Coronary artery (tissue), 2 donors: ENCODE measurements around the gene FAM149A.

Experiments used
- DNase-seq: peaks from one replicate; pipeline ENCODE4 v3.0.0-alpha.2; 2017; ENCODE audit warnings: low spot score
- H3K27ac ChIP-seq, 2 donors: fragments of 200-600 bp; sonication (generic); one replicate each; pipeline ENCODE4 v1.5.1; 2016 to 2019
- H3K4me3 ChIP-seq: fragments of 200-600 bp; sonication (generic); 2 replicates; pipeline ENCODE4 v1.5.1; 2016; ENCODE audit warnings: mild to moderate bottlenecking, moderate library complexity
- TF ChIP-seq, protein P1 (sequence below): fragments of 200-600 bp; sonication (generic); IDR thresholded peaks from one replicate; pipeline ENCODE4 v1.5.1; 2019; ENCODE audit warnings: antibody characterized with exemption

The FAM149A gene

DNA sequence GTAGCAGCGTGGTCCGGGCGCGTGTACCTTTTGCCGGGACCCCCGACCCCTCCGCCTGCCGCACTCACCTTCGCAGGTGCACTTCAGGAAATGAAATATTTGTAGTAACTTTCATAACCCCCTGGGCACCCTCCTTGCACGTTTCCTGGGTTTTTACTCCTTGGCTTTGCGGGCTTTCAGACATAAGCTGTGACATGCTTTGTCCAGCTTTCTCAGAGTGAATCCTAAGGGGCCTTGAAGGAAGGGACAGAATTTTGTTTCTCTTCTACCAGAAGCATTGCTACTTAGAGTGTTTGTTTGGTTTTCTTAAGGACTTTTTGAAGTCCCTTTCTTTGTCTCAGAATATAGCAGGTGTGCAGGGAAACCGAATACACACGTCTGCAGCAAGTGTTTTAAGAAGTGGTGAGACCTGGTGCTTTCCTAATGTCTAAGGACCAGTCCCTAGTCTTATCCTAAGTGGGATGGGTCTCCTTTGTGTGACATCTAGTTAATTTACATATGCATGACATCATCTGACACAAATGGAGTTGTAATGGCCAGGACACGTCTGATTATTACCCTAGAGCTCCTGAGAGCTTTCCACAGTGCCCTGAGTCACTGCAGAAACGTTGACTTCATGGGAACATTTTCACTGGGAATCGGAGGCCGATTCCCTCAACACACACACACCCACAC lies 1.3 kb downstream of the FAM149A start:
- no peak for DNase-seq
- TF ChIP-seq, protein P1, sequence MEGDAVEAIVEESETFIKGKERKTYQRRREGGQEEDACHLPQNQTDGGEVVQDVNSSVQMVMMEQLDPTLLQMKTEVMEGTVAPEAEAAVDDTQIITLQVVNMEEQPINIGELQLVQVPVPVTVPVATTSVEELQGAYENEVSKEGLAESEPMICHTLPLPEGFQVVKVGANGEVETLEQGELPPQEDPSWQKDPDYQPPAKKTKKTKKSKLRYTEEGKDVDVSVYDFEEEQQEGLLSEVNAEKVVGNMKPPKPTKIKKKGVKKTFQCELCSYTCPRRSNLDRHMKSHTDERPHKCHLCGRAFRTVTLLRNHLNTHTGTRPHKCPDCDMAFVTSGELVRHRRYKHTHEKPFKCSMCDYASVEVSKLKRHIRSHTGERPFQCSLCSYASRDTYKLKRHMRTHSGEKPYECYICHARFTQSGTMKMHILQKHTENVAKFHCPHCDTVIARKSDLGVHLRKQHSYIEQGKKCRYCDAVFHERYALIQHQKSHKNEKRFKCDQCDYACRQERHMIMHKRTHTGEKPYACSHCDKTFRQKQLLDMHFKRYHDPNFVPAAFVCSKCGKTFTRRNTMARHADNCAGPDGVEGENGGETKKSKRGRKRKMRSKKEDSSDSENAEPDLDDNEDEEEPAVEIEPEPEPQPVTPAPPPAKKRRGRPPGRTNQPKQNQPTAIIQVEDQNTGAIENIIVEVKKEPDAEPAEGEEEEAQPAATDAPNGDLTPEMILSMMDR: no peak
- Histone ChIP-seq H3K4me3 (peak overlapping the region; percentile 79), H3K27ac (no peak overlapping the region)

DNA sequence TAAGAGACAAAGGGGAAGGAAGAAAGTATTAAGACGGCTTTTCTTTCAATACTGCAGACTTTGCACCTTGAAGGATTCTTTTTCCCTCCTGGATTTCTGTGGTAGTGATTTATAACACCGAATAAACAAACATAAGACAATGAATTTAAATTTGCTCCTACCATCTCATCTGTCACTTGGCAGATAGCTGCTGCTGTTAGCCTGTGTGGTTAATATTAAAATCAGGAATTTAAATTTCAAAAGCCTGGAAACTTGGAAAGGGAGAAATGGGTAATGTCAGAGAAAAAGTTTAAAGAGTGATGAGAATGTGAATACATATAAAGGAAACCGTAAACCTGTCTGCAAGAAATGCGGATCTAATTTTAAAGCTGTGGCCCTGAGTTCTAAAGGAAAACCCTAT lies 3.4 kb downstream of the FAM149A start:
- DNase-seq: no peak
- TF ChIP-seq, protein P1: no peak
- H3K27ac ChIP-seq: no peak overlapping the region
- H3K4me3 ChIP-seq: no peak overlapping the region

GRCh38 chr4:186108391-186108790 lies 3.9 kb downstream of the FAM149A start:
- DNase-seq: no peak
- TF ChIP-seq, protein P1: no peak
- Histone ChIP-seq H3K27ac (no peak overlapping the region), H3K4me3 (no peak overlapping the region)

- TF ChIP-seq, protein P1: no peak
- DNase-seq: no peak
- Histone ChIP-seq H3K4me3 (no peak overlapping the region), H3K27ac (no peak overlapping the region)
Observed at GRCh38 chr4:186109245-186109644, 4.7 kb downstream of the FAM149A start.

GRCh38 chr4:186116697-186117096 lies 12.2 kb downstream of the FAM149A start:
- Histone ChIP-seq H3K27ac (no peak overlapping the region), H3K4me3 (no peak overlapping the region)
- TF ChIP-seq, protein P1: no peak
- no peak for DNase-seq

DNA sequence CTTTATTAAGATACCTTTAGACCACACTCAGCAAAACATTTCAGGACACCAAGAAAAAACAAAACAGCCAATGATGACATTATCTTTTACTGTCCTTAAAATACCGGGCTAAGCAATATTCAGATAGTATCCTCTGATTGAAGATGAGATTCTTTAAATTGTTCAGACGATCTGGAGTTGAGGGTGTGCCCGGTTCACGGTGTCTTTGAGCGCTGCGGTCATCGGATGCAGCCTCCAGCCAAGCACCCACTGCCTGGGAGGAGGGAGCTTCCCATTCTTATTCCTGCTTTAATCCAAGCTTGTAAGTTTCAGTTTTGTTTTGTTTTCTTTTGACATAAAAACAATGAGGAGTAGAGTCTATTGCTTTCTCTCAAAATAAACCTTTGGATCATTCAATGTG lies 14.1 kb downstream of the FAM149A start:
- Histone ChIP-seq H3K27ac (no peak overlapping the region), H3K4me3 (no peak overlapping the region)
- TF ChIP-seq, protein P1: no peak
- no peak for DNase-seq

GRCh38 chr4:186121057-186121456 lies 16.6 kb downstream of the FAM149A start:
- TF ChIP-seq, protein P1: no peak
- Histone ChIP-seq H3K27ac (no peak overlapping the region), H3K4me3 (no peak overlapping the region)
- no peak for DNase-seq
